ENCODE data around the gene MGRN1. TPM values are rescaled to one million over a fixed set of nuclear protein-coding genes. Genes with fewer than 3 reads are reported as not detected.

The MGRN1 gene
- total and polyA plus RNA-seq, 2 of the 13 experiments (the other 11 are each of a cell fraction or from before 2014, with no cell fraction given) = 11.9 to 12.6 TPM

GRCh38 chr16:4734730-4735535, 110.3 kb downstream of the MGRN1 start (continued):
- TF ChIP-seq ZNF713 (CRISPR knock-in tag; IDR thresholded peaks at IDR 0.05) = no peak
- TF ChIP-seq THAP9 (CRISPR knock-in tag; IDR thresholded peaks at IDR 0.05; ENCODE audit: borderline replicate concordance) = no peak
- TF ChIP-seq ZFP36L2 (CRISPR knock-in tag; IDR thresholded peaks at IDR 0.05) = no peak
- TF ChIP-seq RFX5 (IDR thresholded peaks at IDR 0.05; ENCODE audit: low read depth, low read length) = no peak
- TF ChIP-seq SIN3A (IDR thresholded peaks at IDR 0.05; ENCODE audit: borderline replicate concordance, low read depth, low read length) = peak; percentile 97
- no peak for TF ChIP-seq POLR2AphosphoS5 (IDR thresholded peaks at IDR 0.05; ENCODE audit: low read depth, low read length)
- TF ChIP-seq KLF9 (CRISPR knock-in tag; IDR thresholded peaks at IDR 0.05; ENCODE audit: low read depth) = no peak
- TF ChIP-seq GTF2F1 (IDR thresholded peaks at IDR 0.05; ENCODE audit: low read length) = no peak
- no peak for TF ChIP-seq MTA1 (CRISPR knock-in tag; IDR thresholded peaks at IDR 0.05; ENCODE audit: borderline replicate concordance)
- no peak for TF ChIP-seq SIN3B (IDR thresholded peaks at IDR 0.05; ENCODE audit: low read length)
- no peak for TF ChIP-seq AKNA (CRISPR knock-in tag; IDR thresholded peaks at IDR 0.05; ENCODE audit: borderline replicate concordance)
- TF ChIP-seq HDAC1 (CRISPR knock-in tag; IDR thresholded peaks at IDR 0.05) = peak; percentile 5
- no peak for TF ChIP-seq GLMP (CRISPR knock-in tag; IDR thresholded peaks at IDR 0.05; ENCODE audit: borderline replicate concordance)
- no peak for TF ChIP-seq GTF3A (CRISPR knock-in tag; conservative IDR thresholded peaks at IDR 0.05)
- no peak for TF ChIP-seq STAT5B (CRISPR knock-in tag; IDR thresholded peaks at IDR 0.05)
- TF ChIP-seq ZMYM3 (CRISPR knock-in tag; IDR thresholded peaks at IDR 0.05) = peak; percentile 86
- TF ChIP-seq KDM5A (IDR thresholded peaks at IDR 0.05; ENCODE audit: borderline replicate concordance, low read length) = no peak; the same call in 1 of the 2 replicates
- TF ChIP-seq MED13 (CRISPR knock-in tag; IDR thresholded peaks at IDR 0.05) = no peak
- TF ChIP-seq AGO2 (optimal IDR thresholded peaks at IDR 0.05; ENCODE audit: low read depth, low read length) = no peak
- no peak for TF ChIP-seq CSRNP2 (CRISPR knock-in tag; conservative IDR thresholded peaks at IDR 0.05; ENCODE audit: low read depth)

Data from HepG2 (cell line).